GM12878 (cell line): ENCODE results near the gene IZUMO1. TPM values are rescaled to one million over a fixed set of nuclear protein-coding genes. Genes with fewer than 3 reads are reported as not detected.
A peak's percentile ranks its signal among the peaks of the same experiment; 100 is the strongest.

ENCODE experiments used
- BACH1 ChIP-seq: fragments of 450-650 bp; IDR thresholded peaks from 2 replicates; pipeline ENCODE4 v1.6.1; 2017; ENCODE audit warnings: mild to moderate bottlenecking, borderline replicate concordance
- BRCA1 ChIP-seq: IDR thresholded peaks from 2 replicates; pipeline ENCODE4 v1.6.1; 2011; ENCODE audit warnings: low read depth, low read length, improper control_type of control experiment
- ESRRA ChIP-seq: IDR thresholded peaks from 2 replicates; pipeline ENCODE4 v1.6.1; 2012; ENCODE audit warnings: mild to moderate bottlenecking, low read length, improper control_type of control experiment
- HDGF ChIP-seq: fragments of 450-650 bp; IDR thresholded peaks from 2 replicates; pipeline ENCODE4 v1.6.1; 2016; ENCODE audit warnings: antibody characterized with exemption
- JUND ChIP-seq: IDR thresholded peaks from 2 replicates; pipeline ENCODE4 v1.6.1; 2012; ENCODE audit warnings: low read depth, mild to moderate bottlenecking, low read length, improper control_type of control experiment, moderate library complexity
- KDM1A ChIP-seq: fragments of 200-600 bp; sonication (generic); IDR thresholded peaks from 2 replicates; pipeline ENCODE4 v1.6.1; 2016; ENCODE audit warnings: borderline replicate concordance
- MXI1 ChIP-seq: fragments of 150-350 bp; IDR thresholded peaks from 2 replicates; pipeline ENCODE4 v1.6.1; 2011; ENCODE audit warnings: low read depth, mild to moderate bottlenecking, inconsistent platforms, low read length, improper control_type of control experiment
- NR2C2 ChIP-seq: IDR thresholded peaks from 2 replicates; pipeline ENCODE4 v1.6.1; 2011; ENCODE audit warnings: borderline replicate concordance, low read depth; ENCODE audit not compliant: control insufficient read depth, insufficient read length
- POU2F2 ChIP-seq: IDR thresholded peaks from 3 replicates; pipeline ENCODE4 v1.6.1; 2011; ENCODE audit warnings: low read depth, mild to moderate bottlenecking, low read length, borderline replicate concordance
- RAD51 ChIP-seq: fragments of 450-650 bp; IDR thresholded peaks from 2 replicates; pipeline ENCODE4 v1.6.1; 2016; ENCODE audit warnings: moderate library complexity, mild to moderate bottlenecking, inconsistent platforms
- SMAD5 ChIP-seq: IDR thresholded peaks from 2 replicates; pipeline ENCODE4 v1.6.1; 2016; ENCODE audit warnings: antibody characterized with exemption, low read depth
- SRF ChIP-seq, 2 experiments: IDR thresholded peaks; 2 replicates each; pipeline ENCODE4 v1.6.1; 2011; ENCODE audit warnings: low read depth in 2 of 2, low read length in 2 of 2, mild to moderate bottlenecking in 1 of 2, moderate library complexity in 1 of 2
- TBL1XR1 ChIP-seq: IDR thresholded peaks from 2 replicates; pipeline ENCODE4 v1.6.1; 2012; ENCODE audit warnings: low read depth, low read length, improper control_type of control experiment
- TCF12 ChIP-seq: IDR thresholded peaks from 2 replicates; pipeline ENCODE4 v1.6.1; 2011; ENCODE audit warnings: low read depth, mild to moderate bottlenecking, low read length
- ZNF274 ChIP-seq: IDR thresholded peaks from one replicate; pipeline ENCODE4 v1.8.0; 2011; ENCODE audit not compliant: insufficient read length, insufficient read depth
- ZNF622 ChIP-seq: fragments of 450-650 bp; IDR thresholded peaks from 2 replicates; pipeline ENCODE4 v1.6.1; 2017; ENCODE audit warnings: mild to moderate bottlenecking, inconsistent platforms
- polyA plus RNA-seq, 11 experiments: library from polyadenylated mRNA; depleted of rRNA in 4 of 11; unstranded in 6 of 11; stranded (reverse) in 5 of 11; fragments of >200 nt; fragmentation: Nextera tagmentation in 4 of 11; fragmentation: Illumina TruSeq in 1 of 11; extraction: Ambion mirVana in 4 of 11; extraction: Trizol in 1 of 11; gene quantifications; 1 replicate in 1 of 11; 2 replicates in 10 of 11; pipeline versions ENCODE4 v1.2.1 to v1.2.3, GENCODE V29; 2011 to 2016; ENCODE audit warnings: inconsistent platforms in 2 of 11, missing spikeins in 2 of 11, low read depth in 1 of 11
- total RNA-seq, 4 experiments: library from RNA; depleted of rRNA in 3 of 4; stranded (reverse); fragments of >200 nt in 3 of 4; fragmentation: Illumina TruSeq in 1 of 4; extraction: Trizol in 1 of 4; gene quantifications; 2 replicates each; pipeline versions ENCODE4 v1.2.1 to v1.2.3, GENCODE V29; 2013 to 2021
- TF ChIP-seq, protein P1 (sequence below): fragments of 450-650 bp; IDR thresholded peaks from 2 replicates; pipeline ENCODE4 v1.6.1; 2014; ENCODE audit warnings: mild to moderate bottlenecking
- TF ChIP-seq, protein P2 (sequence below): fragments of 450-650 bp; formaldehyde crosslinking; IDR thresholded peaks from 2 replicates; pipeline ENCODE4 v1.5.0; 2022; ENCODE audit warnings: mild to moderate bottlenecking, missing genetic modification characterization
- TF ChIP-seq, protein P3 (sequence below): IDR thresholded peaks from 2 replicates; pipeline ENCODE4 v1.6.1; 2012; ENCODE audit warnings: low read depth, low read length, improper control_type of control experiment
- TF ChIP-seq, protein P4 (sequence below): fragments of 450-650 bp; IDR thresholded peaks from 2 replicates; pipeline ENCODE4 v1.6.1; 2017; ENCODE audit warnings: mild to moderate bottlenecking, low read depth, inconsistent platforms; ENCODE audit not compliant: poor library complexity, severe bottlenecking

The IZUMO1 gene
- total and polyA plus RNA-seq, 10 of the 15 experiments (the other 5 are each of a cell fraction or from before 2014, with no cell fraction given): not detected

DNA sequence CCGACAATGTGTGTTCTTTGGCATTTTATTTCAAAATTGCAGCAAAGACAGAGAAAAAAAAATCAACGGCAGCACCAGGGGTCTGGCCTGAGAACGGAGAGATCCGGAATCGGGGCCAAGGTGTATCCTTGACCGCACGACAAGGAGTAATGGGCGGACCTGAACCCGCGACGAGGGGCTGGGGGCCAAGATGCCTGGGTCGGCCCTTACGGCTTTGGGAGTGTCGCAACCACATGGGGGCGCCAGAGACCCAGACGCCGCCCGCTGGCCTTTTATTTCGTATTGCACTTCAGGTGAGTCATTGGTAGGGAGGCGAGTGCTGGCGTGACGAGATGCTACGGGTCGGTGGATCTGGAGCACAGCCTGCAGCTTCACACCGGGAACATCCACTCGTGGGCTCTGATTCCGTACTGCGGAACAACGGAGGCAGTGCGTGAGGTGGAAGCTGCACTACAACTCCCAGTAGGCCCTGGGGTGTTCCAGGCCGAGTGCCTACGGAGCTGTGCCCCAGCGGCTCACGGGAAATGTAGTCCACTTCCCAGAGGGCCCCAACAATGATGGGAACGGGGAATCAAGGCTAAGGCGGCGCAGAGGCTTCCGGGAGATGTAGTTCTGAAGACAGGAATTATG lies 48.5 kb upstream of the IZUMO1 start (continued):
- TF ChIP-seq POU2F2 (no peak), ZNF622 (no peak), BACH1 (peak; percentile 91), BRCA1 (no peak), ZNF274 (no peak), HDGF (peak; percentile 93; the same call in 1 of the 2 replicates), TBL1XR1 (peak; percentile 66; the same call in 1 of the 2 replicates), ESRRA (peak; percentile 68; the same call in 1 of the 2 replicates), RAD51 (no peak), KDM1A (no peak), SMAD5 (no peak), SRF (IDR thresholded peaks at IDR 0.05; ENCODE audit: low read depth in 2 of 2, low read length in 2 of 2) (0 out of 4 replicates have a peak, but pooled peaks of 1 of the 2 experiments have one; percentile 51), MXI1 (peak; percentile 38), NR2C2 (no peak), JUND (no peak), TCF12 (no peak)
- TF ChIP-seq, protein P1, sequence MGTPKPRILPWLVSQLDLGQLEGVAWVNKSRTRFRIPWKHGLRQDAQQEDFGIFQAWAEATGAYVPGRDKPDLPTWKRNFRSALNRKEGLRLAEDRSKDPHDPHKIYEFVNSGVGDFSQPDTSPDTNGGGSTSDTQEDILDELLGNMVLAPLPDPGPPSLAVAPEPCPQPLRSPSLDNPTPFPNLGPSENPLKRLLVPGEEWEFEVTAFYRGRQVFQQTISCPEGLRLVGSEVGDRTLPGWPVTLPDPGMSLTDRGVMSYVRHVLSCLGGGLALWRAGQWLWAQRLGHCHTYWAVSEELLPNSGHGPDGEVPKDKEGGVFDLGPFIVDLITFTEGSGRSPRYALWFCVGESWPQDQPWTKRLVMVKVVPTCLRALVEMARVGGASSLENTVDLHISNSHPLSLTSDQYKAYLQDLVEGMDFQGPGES: 0 out of 2 replicates have a peak, but pooled peaks have one; percentile 35
- TF ChIP-seq, protein P2, sequence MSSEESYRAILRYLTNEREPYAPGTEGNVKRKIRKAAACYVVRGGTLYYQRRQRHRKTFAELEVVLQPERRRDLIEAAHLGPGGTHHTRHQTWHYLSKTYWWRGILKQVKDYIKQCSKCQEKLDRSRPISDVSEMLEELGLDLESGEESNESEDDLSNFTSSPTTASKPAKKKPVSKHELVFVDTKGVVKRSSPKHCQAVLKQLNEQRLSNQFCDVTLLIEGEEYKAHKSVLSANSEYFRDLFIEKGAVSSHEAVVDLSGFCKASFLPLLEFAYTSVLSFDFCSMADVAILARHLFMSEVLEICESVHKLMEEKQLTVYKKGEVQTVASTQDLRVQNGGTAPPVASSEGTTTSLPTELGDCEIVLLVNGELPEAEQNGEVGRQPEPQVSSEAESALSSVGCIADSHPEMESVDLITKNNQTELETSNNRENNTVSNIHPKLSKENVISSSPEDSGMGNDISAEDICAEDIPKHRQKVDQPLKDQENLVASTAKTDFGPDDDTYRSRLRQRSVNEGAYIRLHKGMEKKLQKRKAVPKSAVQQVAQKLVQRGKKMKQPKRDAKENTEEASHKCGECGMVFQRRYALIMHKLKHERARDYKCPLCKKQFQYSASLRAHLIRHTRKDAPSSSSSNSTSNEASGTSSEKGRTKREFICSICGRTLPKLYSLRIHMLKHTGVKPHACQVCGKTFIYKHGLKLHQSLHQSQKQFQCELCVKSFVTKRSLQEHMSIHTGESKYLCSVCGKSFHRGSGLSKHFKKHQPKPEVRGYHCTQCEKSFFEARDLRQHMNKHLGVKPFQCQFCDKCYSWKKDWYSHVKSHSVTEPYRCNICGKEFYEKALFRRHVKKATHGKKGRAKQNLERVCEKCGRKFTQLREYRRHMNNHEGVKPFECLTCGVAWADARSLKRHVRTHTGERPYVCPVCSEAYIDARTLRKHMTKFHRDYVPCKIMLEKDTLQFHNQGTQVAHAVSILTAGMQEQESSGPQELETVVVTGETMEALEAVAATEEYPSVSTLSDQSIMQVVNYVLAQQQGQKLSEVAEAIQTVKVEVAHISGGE (CRISPR knock-in tag): no peak
- TF ChIP-seq, protein P3, sequence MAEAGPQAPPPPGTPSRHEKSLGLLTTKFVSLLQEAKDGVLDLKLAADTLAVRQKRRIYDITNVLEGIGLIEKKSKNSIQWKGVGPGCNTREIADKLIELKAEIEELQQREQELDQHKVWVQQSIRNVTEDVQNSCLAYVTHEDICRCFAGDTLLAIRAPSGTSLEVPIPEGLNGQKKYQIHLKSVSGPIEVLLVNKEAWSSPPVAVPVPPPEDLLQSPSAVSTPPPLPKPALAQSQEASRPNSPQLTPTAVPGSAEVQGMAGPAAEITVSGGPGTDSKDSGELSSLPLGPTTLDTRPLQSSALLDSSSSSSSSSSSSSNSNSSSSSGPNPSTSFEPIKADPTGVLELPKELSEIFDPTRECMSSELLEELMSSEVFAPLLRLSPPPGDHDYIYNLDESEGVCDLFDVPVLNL: no peak
- TF ChIP-seq, protein P4, sequence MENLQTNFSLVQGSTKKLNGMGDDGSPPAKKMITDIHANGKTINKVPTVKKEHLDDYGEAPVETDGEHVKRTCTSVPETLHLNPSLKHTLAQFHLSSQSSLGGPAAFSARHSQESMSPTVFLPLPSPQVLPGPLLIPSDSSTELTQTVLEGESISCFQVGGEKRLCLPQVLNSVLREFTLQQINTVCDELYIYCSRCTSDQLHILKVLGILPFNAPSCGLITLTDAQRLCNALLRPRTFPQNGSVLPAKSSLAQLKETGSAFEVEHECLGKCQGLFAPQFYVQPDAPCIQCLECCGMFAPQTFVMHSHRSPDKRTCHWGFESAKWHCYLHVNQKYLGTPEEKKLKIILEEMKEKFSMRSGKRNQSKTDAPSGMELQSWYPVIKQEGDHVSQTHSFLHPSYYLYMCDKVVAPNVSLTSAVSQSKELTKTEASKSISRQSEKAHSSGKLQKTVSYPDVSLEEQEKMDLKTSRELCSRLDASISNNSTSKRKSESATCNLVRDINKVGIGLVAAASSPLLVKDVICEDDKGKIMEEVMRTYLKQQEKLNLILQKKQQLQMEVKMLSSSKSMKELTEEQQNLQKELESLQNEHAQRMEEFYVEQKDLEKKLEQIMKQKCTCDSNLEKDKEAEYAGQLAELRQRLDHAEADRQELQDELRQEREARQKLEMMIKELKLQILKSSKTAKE: no peak
